BLaER1 (cell line): ENCODE results near the gene TRPC6.

ENCODE experiments used
- H3K27ac ChIP-seq: shearing (Covaris generic); formaldehyde crosslinking; 2 replicates; pipeline ENCODE4 v1.8.1; 2022
- H3K27me3 ChIP-seq: shearing (Covaris generic); formaldehyde crosslinking; 2 replicates; pipeline ENCODE4 v1.8.1; 2022
- H3K36me3 ChIP-seq: shearing (Covaris generic); formaldehyde crosslinking; 2 replicates; pipeline ENCODE4 v1.8.1; 2022
- H3K4me1 ChIP-seq: shearing (Covaris generic); formaldehyde crosslinking; 2 replicates; pipeline ENCODE4 v1.8.1; 2022
- H3K4me2 ChIP-seq: shearing (Covaris generic); formaldehyde crosslinking; 2 replicates; pipeline ENCODE4 v1.8.1; 2022
- H3K4me3 ChIP-seq: shearing (Covaris generic); formaldehyde crosslinking; 2 replicates; pipeline ENCODE4 v1.8.1; 2022
- H3K9ac ChIP-seq: shearing (Covaris generic); formaldehyde crosslinking; 2 replicates; pipeline ENCODE4 v1.8.1; 2022
- H3K9me3 ChIP-seq: shearing (Covaris generic); formaldehyde crosslinking; 2 replicates; pipeline ENCODE4 v1.8.1; 2022
- H4K20me1 ChIP-seq: shearing (Covaris generic); formaldehyde crosslinking; 2 replicates; pipeline ENCODE4 v1.8.1; 2022
- Cebpa-rat ChIP-seq: shearing (Covaris generic); IDR thresholded peaks from 2 replicates; pipeline ENCODE4 v1.8.1; 2022

TRPC6 gene

DNA sequence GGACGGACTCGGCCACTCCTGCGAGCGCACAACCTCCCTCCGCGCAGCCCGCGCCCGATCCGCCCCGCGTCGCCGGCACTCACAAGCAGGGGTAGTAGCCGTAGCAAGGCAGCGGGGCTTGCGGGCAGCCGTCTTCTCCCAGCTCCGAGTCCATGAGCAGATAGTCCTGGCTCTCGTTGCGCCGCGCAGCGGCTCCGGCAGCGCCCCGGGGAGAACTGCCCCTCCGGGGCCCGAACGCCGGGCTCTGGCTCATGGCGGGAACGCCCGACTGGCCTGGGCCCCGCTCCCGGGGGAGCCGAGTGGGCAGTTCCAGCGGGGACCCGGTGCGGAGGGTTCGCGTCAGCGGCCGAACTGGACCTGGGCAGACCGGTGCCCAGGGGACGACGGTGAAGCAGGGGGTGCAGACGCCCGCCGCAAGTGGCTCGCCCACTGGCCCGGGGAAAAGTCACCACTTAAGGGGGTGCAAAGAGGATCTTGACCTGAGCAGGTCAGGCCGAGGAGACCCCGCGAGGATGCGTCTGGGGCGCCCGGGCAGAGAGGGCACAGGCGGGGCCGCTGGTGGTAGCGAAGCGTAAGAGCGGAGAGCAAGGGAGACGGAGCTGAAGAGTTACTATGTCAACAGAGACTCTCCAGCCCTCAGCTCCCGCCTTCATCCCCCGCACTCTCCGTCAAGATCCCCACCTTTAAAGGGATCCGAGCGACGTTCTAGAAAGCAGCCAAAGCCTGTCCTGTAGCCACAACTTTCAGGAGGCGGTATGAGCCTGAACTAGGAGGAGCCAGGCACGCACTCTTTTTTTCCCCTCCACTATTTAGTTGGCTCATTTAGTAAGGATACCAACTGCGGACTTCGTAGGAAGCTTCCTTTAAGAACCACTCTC is at the start of gene TRPC6:
TSS of gene TRPC6 (minus strand) at position 757 of the 878 bp plus-strand sequence. CDS start at position 253, 504 bp downstream.
- Histone ChIP-seq H3K4me2 (no peak within 1 kb of the TSS), H3K4me3 (no peak within 1 kb of the TSS), H3K27ac (no peak within 1 kb of the TSS), H3K9ac (no peak within 1 kb of the TSS), H3K9me3 (peaks cover 28% of the 10 kb centered on the region), H4K20me1 (no peaks in the 10 kb centered on the region), H3K4me1 (no peaks in the 10 kb centered on the region), H3K36me3 (no peaks in the 10 kb centered on the region), H3K27me3 (no peaks in the 10 kb centered on the region)
- no peak for TF ChIP-seq Cebpa-rat

DNA sequence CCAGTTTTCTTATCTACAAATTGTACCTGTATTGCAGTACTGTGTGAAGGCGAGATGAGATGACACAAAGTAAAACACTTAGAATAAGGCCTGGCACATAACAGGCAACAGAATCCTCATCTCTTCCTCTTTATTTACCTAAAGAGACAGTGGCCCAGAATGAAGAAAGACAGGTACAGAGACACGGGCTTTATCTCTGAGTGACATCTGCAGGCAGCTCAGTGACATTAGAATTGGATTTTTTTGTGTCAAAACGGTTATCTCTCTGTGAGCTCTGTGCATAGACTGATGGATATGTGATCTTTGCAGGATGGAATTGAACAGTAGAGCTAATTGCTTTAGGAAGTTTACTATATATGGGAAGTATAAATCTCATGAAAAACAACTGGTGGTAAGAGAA is 36.2 kb upstream of the TRPC6 start:
- Histone ChIP-seq H3K27ac (no peak overlapping the region), H3K36me3 (no peaks in the 10 kb centered on the region), H4K20me1 (no peaks in the 10 kb centered on the region), H3K4me3 (no peak overlapping the region), H3K4me1 (no peaks in the 10 kb centered on the region), H3K27me3 (no peaks in the 10 kb centered on the region), H3K9me3 (no peaks in the 10 kb centered on the region), H3K4me2 (no peak overlapping the region), H3K9ac (no peak overlapping the region)
- no peak for TF ChIP-seq Cebpa-rat

DNA sequence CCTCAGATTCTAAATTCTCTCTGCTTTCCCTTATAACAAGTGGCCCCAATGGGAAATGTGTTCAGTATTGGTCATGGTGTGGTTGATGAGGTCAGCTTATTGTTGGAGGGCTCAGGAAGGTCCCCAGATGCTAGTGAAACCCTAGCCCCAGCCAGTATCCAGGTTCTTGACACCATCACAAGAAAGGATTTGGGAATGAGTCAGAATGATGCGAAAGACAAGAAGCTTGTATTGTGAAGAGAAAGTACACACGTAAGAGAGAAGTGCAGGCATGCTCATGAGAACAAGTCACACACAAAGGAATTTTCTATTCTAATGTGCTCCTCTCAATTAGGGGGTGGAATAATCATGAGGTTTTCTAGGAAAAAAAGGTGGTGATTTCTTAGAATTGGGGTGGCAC is 34.9 kb upstream of the TRPC6 start:
- H3K9ac ChIP-seq: no peak overlapping the region
- H3K9me3 ChIP-seq: no peaks in the 10 kb centered on the region
- no peaks in the 10 kb centered on the region for H3K4me1 ChIP-seq
- H3K4me2 ChIP-seq: no peak overlapping the region
- H3K27me3 ChIP-seq: no peaks in the 10 kb centered on the region
- no peak for TF ChIP-seq Cebpa-rat
- no peak overlapping the region for H3K4me3 ChIP-seq
- H4K20me1 ChIP-seq: no peaks in the 10 kb centered on the region
- H3K27ac ChIP-seq: no peak overlapping the region
- H3K36me3 ChIP-seq: no peaks in the 10 kb centered on the region

DNA sequence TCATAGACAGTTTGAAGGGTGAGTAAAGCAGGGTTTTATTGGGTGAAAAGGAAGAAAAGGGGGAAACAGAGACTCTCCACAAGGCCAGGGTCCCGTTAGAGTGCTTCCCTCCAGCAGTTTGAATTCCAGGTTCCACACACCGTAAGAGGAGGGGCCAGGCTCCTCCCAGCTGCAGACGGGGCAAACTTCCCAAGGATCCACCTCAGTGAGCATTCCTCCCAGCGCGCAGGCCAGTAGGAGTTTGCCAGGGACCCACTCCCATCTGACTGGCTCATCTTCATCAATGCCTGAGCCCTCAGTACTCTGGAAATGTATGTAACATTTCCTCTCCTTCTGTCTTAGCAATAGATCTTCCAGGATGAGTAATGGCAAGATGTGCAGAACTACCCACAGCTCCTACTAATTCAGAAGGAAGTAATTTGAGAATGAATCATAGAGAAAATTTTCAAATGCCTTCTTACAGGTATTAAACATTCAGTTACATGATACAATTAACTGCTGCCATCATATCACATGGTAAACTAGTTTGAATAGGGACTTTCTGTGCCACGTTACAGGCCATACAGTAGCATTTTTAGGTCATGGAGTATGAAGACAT is 34.0 kb upstream of the TRPC6 start:
- no peak for TF ChIP-seq Cebpa-rat
- Histone ChIP-seq H3K4me2 (no peak overlapping the region), H3K9me3 (no peaks in the 10 kb centered on the region), H4K20me1 (no peaks in the 10 kb centered on the region), H3K4me1 (no peaks in the 10 kb centered on the region), H3K27me3 (no peaks in the 10 kb centered on the region), H3K36me3 (no peaks in the 10 kb centered on the region), H3K27ac (no peak overlapping the region), H3K9ac (no peak overlapping the region), H3K4me3 (no peak overlapping the region)

DNA sequence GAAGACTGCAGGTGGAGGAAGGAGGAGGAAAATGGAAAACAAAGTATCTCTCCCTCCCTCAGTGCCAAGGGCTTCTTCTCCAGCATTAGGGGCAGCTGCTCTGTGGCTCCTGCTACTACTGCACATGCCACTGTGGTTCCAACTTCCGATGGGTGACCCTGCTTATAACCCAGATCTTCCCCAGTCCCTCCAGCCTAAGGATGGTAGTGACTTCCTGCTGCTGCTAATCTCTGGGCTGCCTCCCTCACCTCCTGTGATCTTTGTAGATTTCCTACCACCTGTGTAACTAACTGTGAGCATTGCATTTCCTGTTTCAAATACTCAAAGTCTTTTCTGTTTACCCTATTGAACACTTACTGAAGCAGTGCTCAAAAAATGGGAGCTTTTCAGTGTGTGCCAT is 28.7 kb upstream of the TRPC6 start:
- no peak for TF ChIP-seq Cebpa-rat
- H4K20me1 ChIP-seq: no peaks in the 10 kb centered on the region
- no peak overlapping the region for H3K4me3 ChIP-seq
- H3K4me2 ChIP-seq: no peak overlapping the region
- no peaks in the 10 kb centered on the region for H3K36me3 ChIP-seq
- no peaks in the 10 kb centered on the region for H3K27me3 ChIP-seq
- no peak overlapping the region for H3K9ac ChIP-seq
- no peaks in the 10 kb centered on the region for H3K9me3 ChIP-seq
- H3K4me1 ChIP-seq: no peaks in the 10 kb centered on the region
- H3K27ac ChIP-seq: no peak overlapping the region

DNA sequence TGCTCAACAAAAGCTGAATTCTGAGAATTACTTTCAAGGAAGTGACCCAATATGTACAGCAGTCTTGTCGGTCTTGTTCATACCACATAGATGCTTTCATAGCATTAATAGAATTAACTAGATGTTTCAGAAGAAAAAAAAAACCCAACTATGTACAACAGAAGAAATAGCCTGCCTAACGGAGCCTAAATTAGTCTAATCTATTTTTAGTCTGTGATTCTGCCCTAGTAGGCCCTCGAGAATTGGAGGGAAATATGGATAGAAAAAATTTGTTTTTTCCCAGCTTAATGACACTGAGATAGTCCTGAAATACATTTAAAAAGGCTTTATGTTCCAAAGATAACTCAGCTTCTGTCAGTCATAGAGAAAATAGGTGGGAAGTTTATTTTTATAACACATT is 17.1 kb upstream of the TRPC6 start:
- no peak for TF ChIP-seq Cebpa-rat
- H3K4me1 ChIP-seq: peaks cover 11% of the 10 kb centered on the region

DNA sequence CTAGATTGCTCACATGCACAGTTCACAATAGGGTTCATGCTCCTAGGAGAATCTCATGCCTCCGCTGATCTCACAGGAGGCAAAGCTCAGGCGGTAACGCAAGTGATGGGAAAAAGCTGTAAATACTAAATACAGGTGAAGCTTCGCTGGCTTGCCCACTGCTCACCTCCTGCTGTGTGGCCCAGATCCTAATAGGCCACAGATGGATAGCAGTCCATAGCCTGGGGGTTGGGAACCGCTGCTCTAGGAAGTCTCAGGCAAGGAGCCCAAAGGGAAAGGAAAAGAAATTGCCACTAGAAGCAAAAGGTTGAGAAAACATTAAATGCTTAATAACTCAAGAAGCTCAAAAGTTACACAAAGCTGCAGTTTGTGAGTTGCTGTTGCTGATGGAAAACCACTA is 3.2 kb upstream of the TRPC6 start:
- Histone ChIP-seq H3K4me2 (no peak overlapping the region), H4K20me1 (no peaks in the 10 kb centered on the region), H3K27ac (no peak overlapping the region), H3K9me3 (peaks cover 19% of the 10 kb centered on the region), H3K4me3 (no peak overlapping the region), H3K27me3 (no peaks in the 10 kb centered on the region), H3K36me3 (no peaks in the 10 kb centered on the region), H3K9ac (no peak overlapping the region), H3K4me1 (no peaks in the 10 kb centered on the region)
- no peak for TF ChIP-seq Cebpa-rat

More for the DNA sequence above, 17.1 kb upstream of the TRPC6 start:
- Histone ChIP-seq H3K9me3 (no peaks in the 10 kb centered on the region), H4K20me1 (no peaks in the 10 kb centered on the region), H3K9ac (no peak overlapping the region), H3K27me3 (no peaks in the 10 kb centered on the region), H3K4me2 (peak overlapping the region; percentile 35), H3K27ac (no peak overlapping the region), H3K4me3 (no peak overlapping the region), H3K36me3 (no peaks in the 10 kb centered on the region)

DNA sequence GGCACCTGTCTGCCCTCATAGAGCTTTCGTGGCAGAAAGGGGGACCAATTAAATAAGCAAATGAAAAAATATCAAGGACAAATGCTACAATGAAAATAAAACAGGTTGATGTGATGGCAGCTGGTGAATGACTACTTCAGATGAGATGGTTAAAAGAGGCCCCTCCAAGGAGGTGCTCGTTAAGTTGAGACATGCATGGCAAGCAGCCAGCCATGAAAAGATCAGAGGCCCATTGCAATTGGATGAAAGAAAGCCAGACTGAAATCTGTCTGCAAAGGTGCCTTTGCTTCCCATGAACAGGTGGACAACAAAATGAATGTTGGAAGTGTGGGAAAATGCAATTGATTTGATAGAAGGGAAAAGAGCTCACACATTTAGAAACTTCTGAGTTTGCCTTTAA is 848 bp upstream of the TRPC6 start:
- Histone ChIP-seq H3K4me1 (no peaks in the 10 kb centered on the region), H3K4me2 (no peak overlapping the region), H3K9ac (no peak overlapping the region), H3K4me3 (no peak overlapping the region), H3K36me3 (no peaks in the 10 kb centered on the region), H4K20me1 (no peaks in the 10 kb centered on the region), H3K27ac (no peak overlapping the region), H3K9me3 (peaks cover 23% of the 10 kb centered on the region), H3K27me3 (no peaks in the 10 kb centered on the region)
- no peak for TF ChIP-seq Cebpa-rat

DNA sequence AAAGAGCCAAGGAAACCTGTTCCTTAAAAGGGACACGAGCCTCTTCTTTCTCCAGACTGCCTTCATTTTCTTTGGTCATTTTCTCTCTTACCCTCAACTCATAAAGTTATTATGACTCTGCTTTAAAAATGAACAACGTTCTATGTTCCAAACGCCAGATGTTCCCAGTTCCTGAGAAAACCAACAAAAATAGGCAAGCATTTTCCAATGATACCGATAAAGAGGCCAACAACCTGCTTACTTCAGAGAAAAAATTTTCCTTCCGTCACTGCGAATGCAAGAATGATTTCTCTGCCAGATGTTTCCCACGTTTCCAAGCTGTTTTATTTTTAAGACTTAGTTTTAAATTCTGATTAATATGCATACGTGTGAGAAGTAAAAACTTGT is 315 bp upstream of the TRPC6 start:
- H3K9ac ChIP-seq: no peak overlapping the region
- H3K27me3 ChIP-seq: no peaks in the 10 kb centered on the region
- no peak overlapping the region for H3K4me3 ChIP-seq

DNA sequence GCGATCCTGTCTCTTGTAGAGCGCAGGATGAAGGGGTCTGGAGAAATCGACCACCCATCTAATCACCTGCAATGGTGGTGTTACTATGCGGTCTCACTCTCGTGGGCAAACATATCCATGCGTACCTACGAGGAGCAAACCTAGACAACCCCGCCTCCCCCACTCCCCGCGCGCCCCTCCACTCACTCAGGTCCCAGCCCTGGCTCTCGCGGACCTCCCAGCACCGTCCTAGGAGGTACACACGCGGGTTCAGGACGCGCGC is 887 bp downstream of the TRPC6 start:
- Histone ChIP-seq H3K4me3 (no peak overlapping the region), H3K9ac (no peak overlapping the region), H3K27me3 (no peaks in the 10 kb centered on the region), H3K9me3 (peaks cover 28% of the 10 kb centered on the region), H4K20me1 (no peaks in the 10 kb centered on the region), H3K36me3 (no peaks in the 10 kb centered on the region), H3K27ac (no peak overlapping the region), H3K4me1 (no peaks in the 10 kb centered on the region), H3K4me2 (no peak overlapping the region)
- TF ChIP-seq Cebpa-rat: no peak

More for the DNA sequence above, 315 bp upstream of the TRPC6 start:
- H3K36me3 ChIP-seq: no peaks in the 10 kb centered on the region
- H3K4me1 ChIP-seq: no peaks in the 10 kb centered on the region
- H4K20me1 ChIP-seq: no peaks in the 10 kb centered on the region
- H3K9me3 ChIP-seq: peaks cover 28% of the 10 kb centered on the region
- no peak overlapping the region for H3K27ac ChIP-seq
- H3K4me2 ChIP-seq: no peak overlapping the region
- no peak for TF ChIP-seq Cebpa-rat
